GM04504 (cell line): ENCODE results near the gene BAHD1.

Source experiments
- DNase-seq: peaks from one replicate; pipeline ENCODE4 v3.0.0-alpha.2; 2012; ENCODE audit warnings: low read depth

The BAHD1 gene

GRCh38 chr15:40467261-40467615 lies 26.5 kb downstream of the BAHD1 start:
- DNase-seq, result no peak

- DNase-seq, result no peak
Observed at GRCh38 chr15:40468898-40469331, 28.2 kb downstream of the BAHD1 start.

- DNase-seq, result no peak
Observed at GRCh38 chr15:40469776-40470390, 29.1 kb downstream of the BAHD1 start.

GRCh38 chr15:40470423-40471104 lies 29.8 kb downstream of the BAHD1 start, which contains the start of gene CHST14:
CHST14 (plus strand) TSS chr15:40470984; CDS start chr15:40471214, 230 bp downstream.
- DNase-seq, result peak; percentile 25

- DNase-seq, result no peak
Observed at GRCh38 chr15:40471105-40471807, 30.5 kb downstream of the BAHD1 start.

- no peak for DNase-seq
Observed at GRCh38 chr15:40471808-40472150, 31.0 kb downstream of the BAHD1 start.

- DNase-seq, result no peak
Observed at GRCh38 chr15:40472171-40472727, 31.5 kb downstream of the BAHD1 start.

- no peak for DNase-seq
Observed at GRCh38 chr15:40474581-40474980, 33.8 kb downstream of the BAHD1 start.

- no peak for DNase-seq
Observed at GRCh38 chr15:40477642-40478327, 37.0 kb downstream of the BAHD1 start.

- DNase-seq, result no peak
Observed at GRCh38 chr15:40479024-40479423, 38.3 kb downstream of the BAHD1 start.

GRCh38 chr15:40481341-40482074 lies 40.8 kb downstream of the BAHD1 start:
- no peak for DNase-seq

GRCh38 chr15:40483919-40484318 lies 43.2 kb downstream of the BAHD1 start:
- no peak for DNase-seq

- no peak for DNase-seq
Observed at GRCh38 chr15:40486066-40486770, 45.5 kb downstream of the BAHD1 start.

GRCh38 chr15:40487816-40488682 lies 47.3 kb downstream of the BAHD1 start:
- DNase-seq, result no peak

- DNase-seq, result no peak
Observed at GRCh38 chr15:40489274-40490175, 48.8 kb downstream of the BAHD1 start.

- no peak for DNase-seq
Observed at GRCh38 chr15:40493089-40493840, 52.5 kb downstream of the BAHD1 start.

- no peak for DNase-seq
Observed at GRCh38 chr15:40495516-40495915, 54.8 kb downstream of the BAHD1 start.

- no peak for DNase-seq
Observed at GRCh38 chr15:40498418-40498817, 57.7 kb downstream of the BAHD1 start.
